Loucy (cell line): ENCODE data around the gene ACAN.

Experiments
- CTCF ChIP-seq: fragments of 200-600 bp; sonication (generic); conservative IDR thresholded peaks from 2 replicates; pipeline ENCODE4 v1.5.1; 2014; ENCODE audit warnings: mild to moderate bottlenecking, antibody characterized with exemption, low read length
- EZH2phosphoT487 ChIP-seq: fragments of 200-600 bp; IDR thresholded peaks from 2 replicates; pipeline ENCODE4 v1.6.1; 2018; ENCODE audit warnings: antibody characterized with exemption, mild to moderate bottlenecking, moderate library complexity, borderline replicate concordance

DNA sequence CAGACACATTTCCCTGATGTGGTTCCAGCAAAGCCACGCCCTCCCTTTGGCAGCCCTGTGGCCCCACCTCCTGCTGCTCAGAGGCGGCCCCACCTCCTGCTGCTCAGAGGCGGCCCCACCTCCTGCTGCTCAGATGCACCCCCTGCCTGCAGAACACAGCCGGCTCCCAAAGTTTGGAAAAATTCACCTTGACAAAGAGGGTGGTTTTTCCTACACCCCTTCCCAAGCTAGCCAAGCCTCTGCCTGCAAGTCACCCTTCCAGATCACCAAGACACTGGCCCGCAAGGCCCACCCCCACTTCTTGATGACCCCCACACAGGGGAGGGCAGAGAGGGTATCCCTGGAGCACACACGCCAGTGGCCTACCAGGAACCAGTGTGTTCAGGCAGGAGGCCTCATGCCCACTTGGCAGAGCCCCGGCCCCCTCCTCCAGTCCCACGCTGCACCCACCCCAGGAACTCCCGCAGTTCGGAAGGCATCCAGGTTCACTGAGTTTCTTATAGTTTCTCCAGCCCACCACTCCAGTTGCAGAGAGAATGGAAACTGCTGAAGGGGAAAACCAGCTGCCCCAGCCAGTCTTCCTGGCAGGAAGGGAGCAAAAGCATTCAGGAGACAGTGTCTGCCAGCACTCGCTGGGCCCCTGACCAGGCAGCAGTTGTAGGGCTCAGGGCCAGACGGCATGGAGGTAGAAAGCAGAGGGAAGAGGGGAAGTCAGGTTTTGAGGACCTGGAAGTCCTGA lies 94.4 kb downstream of the ACAN start:
- TF ChIP-seq CTCF (peak; percentile 58), EZH2phosphoT487 (no peak)
